GM18502 (cell line): ENCODE measurements around the gene CHRNA10.

Source experiments
- ATAC-seq: cut with Tn5 transposase; IDR thresholded peaks from one replicate; pipeline ENCODE4 v1.9.1; 2021; ENCODE audit warnings: mild to moderate bottlenecking; ENCODE audit not compliant: unreplicated experiment, poor library complexity

The CHRNA10 gene

DNA sequence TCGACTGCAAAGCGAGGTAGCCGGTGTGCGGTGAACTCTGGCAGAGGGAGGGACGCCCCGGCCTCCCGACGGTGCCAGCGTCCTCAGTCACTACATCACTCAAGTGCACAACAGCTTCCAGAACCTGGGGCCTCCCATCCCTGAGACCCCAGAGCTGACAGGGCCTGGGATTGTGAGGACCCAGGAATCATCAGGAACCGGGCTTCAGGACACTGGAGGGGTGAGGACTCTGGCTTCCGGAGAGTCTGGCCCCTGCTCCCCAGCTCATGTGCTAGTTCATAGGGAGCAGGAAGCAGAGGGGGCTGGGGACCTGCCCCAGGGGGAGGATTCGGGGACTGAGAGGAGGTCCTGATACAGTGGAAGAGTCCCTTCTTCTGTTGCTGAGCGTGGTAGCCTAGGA is 34.0 kb downstream of the CHRNA10 start:
- no peak for ATAC-seq

GRCh38 chr11:3635641-3636375 is 35.4 kb downstream of the CHRNA10 start:
- no peak for ATAC-seq

- ATAC-seq, result no peak
Measured at GRCh38 chr11:3632070-3632660, 39.0 kb downstream of the CHRNA10 start.

GRCh38 chr11:3631331-3631730 is 39.9 kb downstream of the CHRNA10 start:
- no peak for ATAC-seq

DNA sequence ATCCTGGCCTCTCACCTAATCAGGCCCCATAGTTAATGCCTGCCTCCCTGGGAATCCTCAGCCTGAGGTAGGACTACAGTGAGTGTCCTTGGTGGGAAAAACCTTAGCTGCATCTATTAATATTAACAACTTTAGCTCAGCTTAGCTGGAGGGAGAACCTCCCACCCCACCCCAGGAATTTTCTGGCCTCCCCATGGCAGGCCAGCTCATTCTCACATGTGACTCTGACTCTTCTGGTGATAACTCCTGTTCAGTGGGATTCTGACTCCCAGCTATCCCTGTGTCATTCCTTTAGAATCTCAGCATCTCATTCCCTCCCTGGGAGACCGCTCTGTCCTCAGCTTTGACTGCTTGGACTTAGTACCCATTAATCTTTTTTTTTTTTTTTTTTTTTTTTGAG is 43.9 kb downstream of the CHRNA10 start:
- ATAC-seq, result no peak

- no peak for ATAC-seq
Measured at GRCh38 chr11:3626250-3626960, 44.8 kb downstream of the CHRNA10 start.

DNA sequence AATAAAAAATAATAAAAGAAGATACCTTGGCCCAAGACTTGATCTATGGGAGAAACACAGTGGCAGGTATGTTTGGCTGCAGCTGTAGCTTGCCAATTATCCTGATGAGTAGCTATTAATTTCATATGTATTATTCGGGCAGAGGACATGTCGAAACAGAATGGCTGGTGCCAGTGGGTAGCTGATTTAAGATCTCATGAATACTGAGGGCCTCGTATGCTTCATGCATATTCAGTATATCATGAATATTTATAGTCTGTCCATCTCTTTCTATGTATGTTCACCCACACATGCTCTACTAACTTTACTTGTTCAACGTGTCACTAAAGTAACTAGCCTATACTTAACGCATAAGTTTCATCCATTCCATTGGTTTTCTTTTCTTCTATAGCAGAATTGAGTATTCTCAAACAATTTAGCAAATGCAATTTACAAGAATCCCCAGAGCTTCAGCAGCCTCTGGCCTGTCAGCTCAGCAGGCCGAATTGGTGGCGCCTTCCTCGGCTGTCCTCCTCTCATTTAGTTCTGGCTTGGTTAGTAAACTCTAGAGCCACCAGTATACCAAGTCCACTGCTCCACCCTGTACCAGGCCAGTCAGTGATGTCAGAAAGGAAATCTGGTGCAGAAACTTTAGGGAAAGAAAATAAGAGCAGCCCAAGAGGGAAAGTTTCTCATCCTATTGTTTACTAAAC is 47.3 kb downstream of the CHRNA10 start:
- ATAC-seq, result no peak

DNA sequence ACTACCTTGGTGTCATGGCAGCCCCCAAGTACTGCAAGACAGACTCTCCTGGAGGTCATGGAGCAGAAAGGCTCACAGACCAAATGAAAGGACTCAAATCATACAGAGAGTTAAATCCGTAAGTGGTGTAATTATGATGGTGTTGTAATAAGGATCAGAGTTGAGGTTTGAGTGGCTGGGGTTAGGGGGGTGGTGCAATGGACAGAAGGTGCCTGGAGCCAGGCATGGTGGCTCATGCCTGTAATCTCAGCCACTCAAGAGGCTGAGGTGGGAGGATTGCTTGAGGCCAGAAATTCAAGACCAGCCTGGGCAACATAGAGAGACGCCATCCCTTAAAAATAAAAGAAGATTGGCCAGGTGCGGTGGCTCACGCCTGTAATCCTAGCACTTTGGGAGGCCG is 48.1 kb downstream of the CHRNA10 start:
- ATAC-seq, result no peak

DNA sequence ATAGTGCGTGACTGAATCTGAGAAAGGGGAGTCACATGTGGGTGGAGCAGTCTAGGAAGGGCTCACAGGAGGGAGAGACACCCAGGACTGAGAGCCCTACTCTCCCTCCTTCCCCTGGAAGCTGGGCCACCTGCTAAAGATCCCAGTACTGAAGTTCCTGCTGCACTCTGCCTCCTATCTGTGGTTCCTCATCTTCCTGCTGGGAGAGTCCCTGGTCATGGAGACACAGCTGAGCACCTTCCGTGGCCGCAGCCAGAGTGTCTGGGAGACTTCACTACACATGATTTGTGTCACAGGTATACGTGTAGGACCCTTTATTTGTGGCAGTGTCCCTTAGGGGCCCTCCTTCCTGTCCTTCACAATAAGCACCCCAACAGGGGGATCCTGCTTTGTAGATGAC is 48.7 kb downstream of the CHRNA10 start:
- ATAC-seq, result no peak

DNA sequence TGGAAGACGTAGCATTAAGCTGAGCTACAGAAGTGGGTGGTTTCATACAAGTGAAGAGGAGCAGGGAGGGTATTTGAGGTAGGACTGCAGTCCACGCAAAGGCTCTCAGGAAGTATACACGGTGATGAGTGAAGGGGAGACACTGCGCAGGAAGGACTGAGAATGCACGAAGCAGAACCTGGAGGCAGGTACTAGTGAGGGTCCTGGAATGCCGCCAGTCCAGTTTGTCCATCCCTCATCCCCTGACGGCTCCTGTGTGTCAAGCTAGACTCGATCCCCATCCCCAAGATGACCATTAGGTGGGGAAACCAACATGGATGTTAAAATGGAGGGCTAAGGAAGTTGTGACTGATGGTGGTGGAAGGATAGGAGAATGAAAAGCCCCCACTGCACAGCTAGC is 53.2 kb downstream of the CHRNA10 start:
- no peak for ATAC-seq

- no peak for ATAC-seq
Measured at GRCh38 chr11:3616721-3617460, 54.3 kb downstream of the CHRNA10 start.

GRCh38 chr11:3615998-3616397 is 55.2 kb downstream of the CHRNA10 start:
- ATAC-seq, result no peak
